Osteoblast (primary cell): ENCODE measurements around the gene NR1I2. TPM values are rescaled to one million over a fixed set of nuclear protein-coding genes. Genes with fewer than 3 reads are reported as not detected.

ENCODE experiments used
- DNase-seq: peaks from one replicate; pipeline ENCODE4 v3.0.0; 2011; ENCODE audit warnings: low spot score, mixed read lengths; ENCODE audit not compliant: insufficient read length; ENCODE audit errors: missing footprints
- H2AFZ ChIP-seq: 2 replicates; pipeline ENCODE4 v1.6.0; 2011; ENCODE audit warnings: mild to moderate bottlenecking, low read length
- H3K27ac ChIP-seq: 2 replicates; pipeline ENCODE4 v1.5.1; 2011; ENCODE audit warnings: mild to moderate bottlenecking, low read depth, low read length, moderate library complexity
- H3K27me3 ChIP-seq: 2 replicates; pipeline ENCODE4 v1.6.0; 2012; ENCODE audit warnings: mild to moderate bottlenecking, control low read depth, inconsistent platforms, low read length, moderate library complexity; ENCODE audit not compliant: insufficient read depth
- H3K36me3 ChIP-seq: 2 replicates; pipeline ENCODE4 v1.5.1; 2011; ENCODE audit warnings: mild to moderate bottlenecking, low read length, control low read depth, moderate library complexity; ENCODE audit not compliant: insufficient read depth
- H3K4me1 ChIP-seq: 2 replicates; pipeline ENCODE4 v1.5.1; 2011; ENCODE audit warnings: mild to moderate bottlenecking, low read length, control low read depth, moderate library complexity; ENCODE audit not compliant: insufficient read depth
- H3K4me2 ChIP-seq: 2 replicates; pipeline ENCODE4 v1.6.0; 2011; ENCODE audit warnings: mild to moderate bottlenecking, low read length; ENCODE audit not compliant: insufficient read depth
- H3K4me3 ChIP-seq: fragments of 200-600 bp; sonication (generic); 3 replicates; pipeline ENCODE4 v1.5.1; 2012; ENCODE audit warnings: mild to moderate bottlenecking, low read length, inconsistent platforms; ENCODE audit not compliant: insufficient read depth
- H3K79me2 ChIP-seq: 2 replicates; pipeline ENCODE4 v1.6.0; 2012; ENCODE audit warnings: mild to moderate bottlenecking, low read length, control low read depth, inconsistent platforms; ENCODE audit not compliant: insufficient read depth
- H3K9me3 ChIP-seq: 2 replicates; pipeline ENCODE4 v1.5.1; 2011; ENCODE audit warnings: low read depth, low read length, control low read depth
- H4K20me1 ChIP-seq: 2 replicates; pipeline ENCODE4 v1.6.0; 2012; ENCODE audit warnings: mild to moderate bottlenecking, low read length, control low read depth; ENCODE audit not compliant: insufficient read depth
- CTCF ChIP-seq: IDR thresholded peaks from 2 replicates; pipeline ENCODE4 v1.5.1; 2011; ENCODE audit warnings: mild to moderate bottlenecking, low read depth, low read length, moderate library complexity; ENCODE audit errors: extremely low read depth
- total RNA-seq: library from RNA; depleted of rRNA; stranded (reverse); fragments of >200 nt; gene quantifications from 2 replicates; pipeline ENCODE4 v1.2.3, GENCODE V29; 2012

NR1I2 gene
- total RNA-seq, 1 donor = 0.36 TPM

DNA sequence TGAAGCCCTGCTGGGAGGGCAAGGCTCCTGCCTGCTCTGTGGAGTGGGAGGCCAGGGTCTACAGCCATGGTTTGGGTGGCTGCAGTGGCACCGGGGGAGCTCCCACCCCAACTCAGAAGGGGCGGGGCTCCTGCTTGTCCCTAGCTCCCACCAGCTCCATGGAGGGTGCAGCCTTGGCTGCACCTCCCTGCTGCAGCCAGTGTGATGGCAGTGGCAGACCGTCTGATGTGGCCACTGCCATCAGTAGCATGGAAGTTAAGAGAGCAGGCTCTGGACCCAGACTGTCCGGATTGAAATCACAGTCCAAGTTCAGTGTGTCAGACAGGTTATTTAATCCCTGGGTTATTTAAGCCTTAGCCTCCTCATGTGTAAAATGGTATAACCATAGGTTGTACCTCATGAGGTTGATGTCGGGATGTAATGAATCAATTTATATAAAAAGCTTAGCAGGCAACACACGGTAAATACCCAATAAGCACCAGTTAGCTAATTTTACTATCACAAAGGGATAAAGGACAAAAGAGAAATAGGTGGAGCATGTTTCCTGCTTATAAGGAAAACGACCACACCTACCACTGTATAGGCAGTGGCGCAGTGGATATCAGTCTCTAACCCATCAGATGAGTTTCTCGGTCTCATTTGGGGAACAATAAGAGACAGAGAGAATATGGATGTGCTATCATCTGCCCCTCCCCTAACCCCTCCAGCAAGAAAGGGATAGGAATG, 13.1 kb upstream of the NR1I2 start:
- no peak for TF ChIP-seq CTCF
- Histone ChIP-seq H3K4me3 (peak overlapping the region; percentile 33), H3K27ac (peak overlapping the region; percentile 98), H3K27me3 (no peaks in the 10 kb centered on the region), H3K4me1 (peaks cover 7% of the 10 kb centered on the region), H4K20me1 (no peaks in the 10 kb centered on the region), H3K9me3 (no peaks in the 10 kb centered on the region), H2AFZ (peak overlapping the region; percentile 71), H3K79me2 (no peaks in the 10 kb centered on the region), H3K4me2 (peak overlapping the region; percentile 74), H3K36me3 (no peaks in the 10 kb centered on the region)
- peak; percentile 21 for DNase-seq

- peak overlapping the region; percentile 74 for H3K4me2 ChIP-seq
- TF ChIP-seq CTCF = no peak
- H3K79me2 ChIP-seq = no peaks in the 10 kb centered on the region
- H3K4me3 ChIP-seq = peak overlapping the region; percentile 33
- peak overlapping the region; percentile 71 for H2AFZ ChIP-seq
- no peaks in the 10 kb centered on the region for H3K36me3 ChIP-seq
- no peaks in the 10 kb centered on the region for H3K27me3 ChIP-seq
- no peaks in the 10 kb centered on the region for H3K9me3 ChIP-seq
- H3K4me1 ChIP-seq = peaks cover 7% of the 10 kb centered on the region
- H4K20me1 ChIP-seq = no peaks in the 10 kb centered on the region
- peak; percentile 75 for DNase-seq
- H3K27ac ChIP-seq = peak overlapping the region; percentile 98
Observed at GRCh38 chr3:119769394-119770149, 12.3 kb upstream of the NR1I2 start.

DNA sequence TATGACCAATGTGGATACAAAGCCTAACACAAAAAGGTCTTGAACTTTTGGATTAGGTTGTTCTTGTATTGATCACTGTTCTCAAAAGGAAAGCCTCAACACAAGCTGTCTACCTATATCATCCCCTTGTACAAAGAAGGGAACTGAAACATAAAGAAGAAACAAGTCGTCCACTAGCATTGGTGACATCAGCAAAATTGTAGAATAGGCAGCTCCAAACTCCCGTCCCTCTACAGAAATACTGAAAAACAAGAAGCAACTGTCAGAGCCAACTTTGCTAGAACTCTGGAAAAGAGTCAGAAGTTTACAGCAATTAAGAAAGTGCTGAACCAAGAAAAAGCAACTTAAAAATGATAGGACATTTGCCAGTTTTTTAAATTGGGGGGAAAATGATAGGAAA, 7.5 kb upstream of the NR1I2 start:
- Histone ChIP-seq H3K79me2 (no peaks in the 10 kb centered on the region), H3K4me1 (peaks cover under 1% of the 10 kb centered on the region), H3K27ac (no peak overlapping the region), H3K4me3 (no peak overlapping the region), H3K36me3 (no peaks in the 10 kb centered on the region), H4K20me1 (no peaks in the 10 kb centered on the region), H3K9me3 (peaks cover 4% of the 10 kb centered on the region), H2AFZ (no peak overlapping the region), H3K4me2 (no peak overlapping the region), H3K27me3 (no peaks in the 10 kb centered on the region)
- no peak for DNase-seq
- TF ChIP-seq CTCF = no peak

- no peak for TF ChIP-seq CTCF
- Histone ChIP-seq H3K4me3 (no peak overlapping the region), H3K79me2 (no peaks in the 10 kb centered on the region), H3K27me3 (no peaks in the 10 kb centered on the region), H3K36me3 (no peaks in the 10 kb centered on the region), H2AFZ (no peak overlapping the region), H3K27ac (no peak overlapping the region), H3K9me3 (peaks cover 4% of the 10 kb centered on the region), H3K4me1 (no peaks in the 10 kb centered on the region), H4K20me1 (no peaks in the 10 kb centered on the region), H3K4me2 (no peak overlapping the region)
- no peak for DNase-seq
Observed at GRCh38 chr3:119776304-119776703, 5.6 kb upstream of the NR1I2 start.
